ENCODE measurements around the gene HMCN2.

GRCh38 chr9:130233587-130233945 lies 32.0 kb upstream of the HMCN2 start:
- TF ChIP-seq, protein P1, sequence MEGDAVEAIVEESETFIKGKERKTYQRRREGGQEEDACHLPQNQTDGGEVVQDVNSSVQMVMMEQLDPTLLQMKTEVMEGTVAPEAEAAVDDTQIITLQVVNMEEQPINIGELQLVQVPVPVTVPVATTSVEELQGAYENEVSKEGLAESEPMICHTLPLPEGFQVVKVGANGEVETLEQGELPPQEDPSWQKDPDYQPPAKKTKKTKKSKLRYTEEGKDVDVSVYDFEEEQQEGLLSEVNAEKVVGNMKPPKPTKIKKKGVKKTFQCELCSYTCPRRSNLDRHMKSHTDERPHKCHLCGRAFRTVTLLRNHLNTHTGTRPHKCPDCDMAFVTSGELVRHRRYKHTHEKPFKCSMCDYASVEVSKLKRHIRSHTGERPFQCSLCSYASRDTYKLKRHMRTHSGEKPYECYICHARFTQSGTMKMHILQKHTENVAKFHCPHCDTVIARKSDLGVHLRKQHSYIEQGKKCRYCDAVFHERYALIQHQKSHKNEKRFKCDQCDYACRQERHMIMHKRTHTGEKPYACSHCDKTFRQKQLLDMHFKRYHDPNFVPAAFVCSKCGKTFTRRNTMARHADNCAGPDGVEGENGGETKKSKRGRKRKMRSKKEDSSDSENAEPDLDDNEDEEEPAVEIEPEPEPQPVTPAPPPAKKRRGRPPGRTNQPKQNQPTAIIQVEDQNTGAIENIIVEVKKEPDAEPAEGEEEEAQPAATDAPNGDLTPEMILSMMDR (IDR thresholded peaks at IDR 0.05), result no peak
- no peak for TF ChIP-seq EZH2 (IDR thresholded peaks at IDR 0.05; ENCODE audit: borderline replicate concordance, insufficient read depth, low read depth, low read length, poor library complexity, severe bottlenecking)
